ENCODE measurements around the gene SND1.

GRCh38 chr7:128120116-128120515, 468.1 kb downstream of the SND1 start:
- TF ChIP-seq, protein P1, sequence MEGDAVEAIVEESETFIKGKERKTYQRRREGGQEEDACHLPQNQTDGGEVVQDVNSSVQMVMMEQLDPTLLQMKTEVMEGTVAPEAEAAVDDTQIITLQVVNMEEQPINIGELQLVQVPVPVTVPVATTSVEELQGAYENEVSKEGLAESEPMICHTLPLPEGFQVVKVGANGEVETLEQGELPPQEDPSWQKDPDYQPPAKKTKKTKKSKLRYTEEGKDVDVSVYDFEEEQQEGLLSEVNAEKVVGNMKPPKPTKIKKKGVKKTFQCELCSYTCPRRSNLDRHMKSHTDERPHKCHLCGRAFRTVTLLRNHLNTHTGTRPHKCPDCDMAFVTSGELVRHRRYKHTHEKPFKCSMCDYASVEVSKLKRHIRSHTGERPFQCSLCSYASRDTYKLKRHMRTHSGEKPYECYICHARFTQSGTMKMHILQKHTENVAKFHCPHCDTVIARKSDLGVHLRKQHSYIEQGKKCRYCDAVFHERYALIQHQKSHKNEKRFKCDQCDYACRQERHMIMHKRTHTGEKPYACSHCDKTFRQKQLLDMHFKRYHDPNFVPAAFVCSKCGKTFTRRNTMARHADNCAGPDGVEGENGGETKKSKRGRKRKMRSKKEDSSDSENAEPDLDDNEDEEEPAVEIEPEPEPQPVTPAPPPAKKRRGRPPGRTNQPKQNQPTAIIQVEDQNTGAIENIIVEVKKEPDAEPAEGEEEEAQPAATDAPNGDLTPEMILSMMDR (conservative IDR thresholded peaks at IDR 0.05; ENCODE audit: low read depth, low read length) = no peak
- TF ChIP-seq POLR2A (IDR thresholded peaks at IDR 0.05; ENCODE audit: low read depth, low read length) = no peak
- no peak for TF ChIP-seq MAZ (IDR thresholded peaks at IDR 0.05; ENCODE audit: borderline replicate concordance, low read depth, low read length)
- no peak for TF ChIP-seq BHLHE40 (IDR thresholded peaks at IDR 0.05; ENCODE audit: low read depth, low read length)
- TF ChIP-seq RFX5 (IDR thresholded peaks at IDR 0.05; ENCODE audit: low read depth, low read length) = no peak
- no peak for TF ChIP-seq NFE2L2 (IDR thresholded peaks at IDR 0.05; ENCODE audit: low read depth, low read length)
